Vagina (tissue), 2 donors: ENCODE measurements around the gene EMILIN3. TPM values are rescaled to one million over a fixed set of nuclear protein-coding genes. Genes with fewer than 3 reads are reported as not detected.

Experiments used
- DNase-seq, 2 donors: peaks; one replicate each; pipeline ENCODE4 v3.0.0-alpha.2; 2017; ENCODE audit errors: extremely low spot score in 2 of 2
- H3K27ac ChIP-seq: fragments of 200-600 bp; sonication (generic); one replicate; pipeline ENCODE4 v1.5.1; 2019
- H3K27me3 ChIP-seq: fragments of 200-600 bp; sonication (generic); one replicate; pipeline ENCODE4 v1.5.1; 2019
- H3K36me3 ChIP-seq, 2 donors: fragments of 200-600 bp; sonication (generic); one replicate each; pipeline ENCODE4 v1.5.1; 2017 to 2019
- H3K4me1 ChIP-seq: fragments of 200-600 bp; sonication (generic); one replicate; pipeline ENCODE4 v1.5.1; 2019
- H3K4me3 ChIP-seq, 2 donors: fragments of 200-600 bp; sonication (generic); 1 replicate in 1 of 2; 2 replicates in 1 of 2; pipeline ENCODE4 v1.5.1; 2016 to 2019
- H3K9me3 ChIP-seq: fragments of 200-600 bp; sonication (generic); one replicate; pipeline ENCODE4 v1.5.1; 2019
- CTCF ChIP-seq, 3 experiments: fragments of 450-650 bp in 2 of 3; fragments of 200-600 bp in 1 of 3; sonication (generic) in 1 of 3; IDR thresholded peaks; one replicate each; pipeline ENCODE4 v1.5.1; 2017 to 2019; ENCODE audit warnings: antibody characterized with exemption in 3 of 3, mild to moderate bottlenecking in 2 of 3, moderate library complexity in 2 of 3
- POLR2A ChIP-seq, 2 donors: fragments of 450-650 bp; IDR thresholded peaks; one replicate each; pipeline ENCODE4 v1.6.1; 2017; ENCODE audit warnings: antibody characterized with exemption in 2 of 2, mild to moderate bottlenecking in 2 of 2, moderate library complexity in 2 of 2
- POLR2AphosphoS5 ChIP-seq, 2 donors: sonication (generic); formaldehyde crosslinking; IDR thresholded peaks; one replicate each; pipeline ENCODE4 v1.9.0; 2017; ENCODE audit warnings: antibody characterized with exemption in 2 of 2, mild to moderate bottlenecking in 2 of 2, low read depth in 1 of 2; ENCODE audit not compliant: insufficient read depth in 1 of 2
- intact Hi-C: fragments of 100-400 bp; cut with DNase I; formaldehyde crosslinking; loops from one replicate; pipeline ENCODE4 v1.15.1; 2023
- total RNA-seq: library from RNA; depleted of rRNA; stranded (reverse); fragments of >200 nt; gene quantifications from one replicate; pipeline ENCODE4 v1.2.3, GENCODE V29; 2016

EMILIN3 gene
- total RNA-seq, 1 donor from 2014 or later = 5.6 TPM

GRCh38 chr20:41350408-41350962, 16.1 kb downstream of the EMILIN3 start:
- Histone ChIP-seq H3K4me3 (no peak overlapping the region), H3K9me3 (no peaks in the 10 kb centered on the region), H3K27me3 (no peaks in the 10 kb centered on the region), H3K36me3 (peaks cover 0 to 33% of the 10 kb centered on the region in 2 donors), H3K4me1 (peaks cover 8% of the 10 kb centered on the region), H3K27ac (no peak overlapping the region)
- intact Hi-C loops = no loop called here
- DNase-seq = no peak
- TF ChIP-seq CTCF (IDR thresholded peaks at IDR 0.05) = no peak
- TF ChIP-seq POLR2AphosphoS5 (IDR thresholded peaks at IDR 0.05; ENCODE audit: insufficient read depth in 1 of 2, low read depth in 1 of 2) = no peak
- TF ChIP-seq POLR2A (IDR thresholded peaks at IDR 0.05) = no peak

- no peaks in the 10 kb centered on the region for H3K27me3 ChIP-seq
- no peak for TF ChIP-seq POLR2AphosphoS5 (IDR thresholded peaks at IDR 0.05; ENCODE audit: insufficient read depth in 1 of 2, low read depth in 1 of 2)
- no peak for TF ChIP-seq CTCF (IDR thresholded peaks at IDR 0.05)
- TF ChIP-seq POLR2A (IDR thresholded peaks at IDR 0.05) = no peak
- intact Hi-C loops = no loop called here
- H3K4me1 ChIP-seq = peaks cover 8% of the 10 kb centered on the region
- peaks cover 0 to 33% of the 10 kb centered on the region in 2 donors for H3K36me3 ChIP-seq
- no peak overlapping the region for H3K4me3 ChIP-seq
- H3K9me3 ChIP-seq = no peaks in the 10 kb centered on the region
- H3K27ac ChIP-seq = no peak overlapping the region
- no peak for DNase-seq
These were observed 16.7 kb downstream of the EMILIN3 start for GRCh38 chr20:41349943-41350342.

- no peak for DNase-seq
- intact Hi-C loops = no loop called here
- Histone ChIP-seq H3K36me3 (peaks cover 0 to 33% of the 10 kb centered on the region in 2 donors), H3K9me3 (no peaks in the 10 kb centered on the region), H3K4me1 (peaks cover 11% of the 10 kb centered on the region), H3K4me3 (no peak overlapping the region), H3K27me3 (no peaks in the 10 kb centered on the region), H3K27ac (no peak overlapping the region)
- TF ChIP-seq POLR2AphosphoS5 (IDR thresholded peaks at IDR 0.05; ENCODE audit: insufficient read depth in 1 of 2, low read depth in 1 of 2) (no peak), CTCF (IDR thresholded peaks at IDR 0.05) (no peak), POLR2A (IDR thresholded peaks at IDR 0.05) (no peak)
These were observed 17.4 kb downstream of the EMILIN3 start for GRCh38 chr20:41349266-41349665.

GRCh38 chr20:41348430-41349172, 18.0 kb downstream of the EMILIN3 start:
- TF ChIP-seq CTCF (IDR thresholded peaks at IDR 0.05) (no peak), POLR2A (IDR thresholded peaks at IDR 0.05) (no peak), POLR2AphosphoS5 (IDR thresholded peaks at IDR 0.05; ENCODE audit: insufficient read depth in 1 of 2, low read depth in 1 of 2) (no peak)
- H3K36me3 ChIP-seq = peaks cover 0 to 33% of the 10 kb centered on the region in 2 donors
- intact Hi-C loops = no loop called here

More at GRCh38 chr20:41348430-41349172, 18.0 kb downstream of the EMILIN3 start:
- no peaks in the 10 kb centered on the region for H3K9me3 ChIP-seq
- peaks cover 14% of the 10 kb centered on the region for H3K4me1 ChIP-seq
- DNase-seq = no peak
- H3K27me3 ChIP-seq = no peaks in the 10 kb centered on the region
- no peak overlapping the region for H3K27ac ChIP-seq
- H3K4me3 ChIP-seq = no peak overlapping the region
